ENCODE results near the gene ATG16L2. TPM values are rescaled to one million over a fixed set of nuclear protein-coding genes. Genes with fewer than 3 reads are reported as not detected.

The ATG16L2 gene
- total and polyA plus RNA-seq, 4 donors: 4.7 to 17.8 (median 7.4) TPM

- Histone ChIP-seq H3K9ac (ENCODE audit: low read depth in 1 of 2, low read length in 2 of 2) (no peak overlapping the region), H3K36me3 (ENCODE audit: control insufficient read depth in 4 of 4, insufficient read depth in 3 of 4, low read depth in 1 of 4, low read length in 3 of 4) (peaks cover 9 to 58% (median 38%) of the 10 kb centered on the region in 4 donors), H3K27me3 (ENCODE audit: control insufficient read depth in 4 of 4, insufficient read depth in 4 of 4, low read length in 3 of 4) (no peaks in the 10 kb centered on the region), H3K27ac (ENCODE audit: low read depth in 1 of 2, low read length in 2 of 2) (no peak overlapping the region), H3K9me3 (ENCODE audit: control insufficient read depth in 4 of 4, low read length in 3 of 4) (no peaks in the 10 kb centered on the region), H3K4me1 (ENCODE audit: control insufficient read depth in 4 of 4, insufficient read depth in 4 of 4, low read length in 3 of 4) (no peaks in the 10 kb centered on the region), H3K4me3 (ENCODE audit: low read depth in 1 of 3, low read length in 3 of 3) (no peak overlapping the region)
- WGBS: 95% methylated on average over 4 of the region's 4 CpGs
- no peak for DNase-seq (ENCODE audit: low spot score)
- TF ChIP-seq TAF1 (conservative IDR thresholded peaks at IDR 0.05) (no peak), SP1 (IDR thresholded peaks at IDR 0.05) (no peak), MAX (IDR thresholded peaks at IDR 0.05) (no peak), GABPA (IDR thresholded peaks at IDR 0.05 in 1 of 2, conservative IDR thresholded peaks at IDR 0.05 in 1 of 2) (no peak), JUND (IDR thresholded peaks at IDR 0.05) (no peak), HNF4G (IDR thresholded peaks at IDR 0.05) (no peak), RAD21 (IDR thresholded peaks at IDR 0.05) (no peak), EGR1 (IDR thresholded peaks at IDR 0.05; ENCODE audit: low read depth in 2 of 2) (no peak), HNF4A (conservative IDR thresholded peaks at IDR 0.05) (no peak), FOXA1 (IDR thresholded peaks at IDR 0.05) (no peak), ZBTB33 (IDR thresholded peaks at IDR 0.05) (no peak), ATF3 (IDR thresholded peaks at IDR 0.05) (no peak), NR2F2 (IDR thresholded peaks at IDR 0.05) (no peak)
- TF ChIP-seq, protein P1, sequence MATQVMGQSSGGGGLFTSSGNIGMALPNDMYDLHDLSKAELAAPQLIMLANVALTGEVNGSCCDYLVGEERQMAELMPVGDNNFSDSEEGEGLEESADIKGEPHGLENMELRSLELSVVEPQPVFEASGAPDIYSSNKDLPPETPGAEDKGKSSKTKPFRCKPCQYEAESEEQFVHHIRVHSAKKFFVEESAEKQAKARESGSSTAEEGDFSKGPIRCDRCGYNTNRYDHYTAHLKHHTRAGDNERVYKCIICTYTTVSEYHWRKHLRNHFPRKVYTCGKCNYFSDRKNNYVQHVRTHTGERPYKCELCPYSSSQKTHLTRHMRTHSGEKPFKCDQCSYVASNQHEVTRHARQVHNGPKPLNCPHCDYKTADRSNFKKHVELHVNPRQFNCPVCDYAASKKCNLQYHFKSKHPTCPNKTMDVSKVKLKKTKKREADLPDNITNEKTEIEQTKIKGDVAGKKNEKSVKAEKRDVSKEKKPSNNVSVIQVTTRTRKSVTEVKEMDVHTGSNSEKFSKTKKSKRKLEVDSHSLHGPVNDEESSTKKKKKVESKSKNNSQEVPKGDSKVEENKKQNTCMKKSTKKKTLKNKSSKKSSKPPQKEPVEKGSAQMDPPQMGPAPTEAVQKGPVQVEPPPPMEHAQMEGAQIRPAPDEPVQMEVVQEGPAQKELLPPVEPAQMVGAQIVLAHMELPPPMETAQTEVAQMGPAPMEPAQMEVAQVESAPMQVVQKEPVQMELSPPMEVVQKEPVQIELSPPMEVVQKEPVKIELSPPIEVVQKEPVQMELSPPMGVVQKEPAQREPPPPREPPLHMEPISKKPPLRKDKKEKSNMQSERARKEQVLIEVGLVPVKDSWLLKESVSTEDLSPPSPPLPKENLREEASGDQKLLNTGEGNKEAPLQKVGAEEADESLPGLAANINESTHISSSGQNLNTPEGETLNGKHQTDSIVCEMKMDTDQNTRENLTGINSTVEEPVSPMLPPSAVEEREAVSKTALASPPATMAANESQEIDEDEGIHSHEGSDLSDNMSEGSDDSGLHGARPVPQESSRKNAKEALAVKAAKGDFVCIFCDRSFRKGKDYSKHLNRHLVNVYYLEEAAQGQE (IDR thresholded peaks at IDR 0.05): no peak
These were observed 26.6 kb downstream of the ATG16L2 start for GRCh38 chr11:72840780-72841179.

DNA sequence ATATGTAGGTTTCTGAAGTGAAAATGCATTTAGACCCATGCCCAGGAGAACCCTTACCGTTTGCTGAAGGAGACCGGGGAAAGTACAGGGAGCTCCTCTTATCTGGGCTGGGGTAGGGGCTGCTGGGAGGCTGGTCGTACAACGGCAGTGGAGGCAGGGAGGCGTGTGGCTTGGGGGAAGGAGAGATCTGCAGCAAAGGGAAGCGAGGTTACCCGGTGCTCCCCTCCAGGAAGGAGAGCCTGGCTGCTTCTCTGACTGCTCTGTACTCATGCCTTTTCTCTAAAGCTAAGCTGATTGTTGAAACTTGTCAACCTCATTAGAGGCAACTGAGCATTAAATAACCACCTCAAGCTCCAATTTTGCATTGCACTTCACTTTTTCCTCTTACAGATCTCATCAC is 27.2 kb downstream of the ATG16L2 start:
- Histone ChIP-seq H3K4me1 (ENCODE audit: control insufficient read depth in 4 of 4, insufficient read depth in 4 of 4, low read length in 3 of 4) (no peaks in the 10 kb centered on the region), H3K4me3 (ENCODE audit: low read depth in 1 of 3, low read length in 3 of 3) (no peak overlapping the region), H3K27ac (ENCODE audit: low read depth in 1 of 2, low read length in 2 of 2) (no peak overlapping the region), H3K27me3 (ENCODE audit: control insufficient read depth in 4 of 4, insufficient read depth in 4 of 4, low read length in 3 of 4) (no peaks in the 10 kb centered on the region), H3K36me3 (ENCODE audit: control insufficient read depth in 4 of 4, insufficient read depth in 3 of 4, low read depth in 1 of 4, low read length in 3 of 4) (peaks cover 9 to 58% (median 37%) of the 10 kb centered on the region in 4 donors), H3K9me3 (ENCODE audit: control insufficient read depth in 4 of 4, low read length in 3 of 4) (no peaks in the 10 kb centered on the region), H3K9ac (ENCODE audit: low read depth in 1 of 2, low read length in 2 of 2) (no peak overlapping the region)
- no peak for TF ChIP-seq NR2F2 (IDR thresholded peaks at IDR 0.05)
- no peak for TF ChIP-seq EGR1 (IDR thresholded peaks at IDR 0.05; ENCODE audit: low read depth in 2 of 2)
- no peak for TF ChIP-seq SP1 (IDR thresholded peaks at IDR 0.05)
- TF ChIP-seq YY1 (IDR thresholded peaks at IDR 0.05): no peak
- no peak for TF ChIP-seq RAD21 (IDR thresholded peaks at IDR 0.05)
- no peak for TF ChIP-seq ATF3 (IDR thresholded peaks at IDR 0.05)
- no peak for TF ChIP-seq HNF4G (IDR thresholded peaks at IDR 0.05)
- no peak for TF ChIP-seq RXRA (IDR thresholded peaks at IDR 0.05)
- no peak for TF ChIP-seq FOXA1 (IDR thresholded peaks at IDR 0.05)
- no peak for TF ChIP-seq GABPA (IDR thresholded peaks at IDR 0.05 in 1 of 2, conservative IDR thresholded peaks at IDR 0.05 in 1 of 2)
- TF ChIP-seq, protein P1 (IDR thresholded peaks at IDR 0.05): no peak
- no peak for TF ChIP-seq MAX (IDR thresholded peaks at IDR 0.05)
- TF ChIP-seq, protein P2, sequence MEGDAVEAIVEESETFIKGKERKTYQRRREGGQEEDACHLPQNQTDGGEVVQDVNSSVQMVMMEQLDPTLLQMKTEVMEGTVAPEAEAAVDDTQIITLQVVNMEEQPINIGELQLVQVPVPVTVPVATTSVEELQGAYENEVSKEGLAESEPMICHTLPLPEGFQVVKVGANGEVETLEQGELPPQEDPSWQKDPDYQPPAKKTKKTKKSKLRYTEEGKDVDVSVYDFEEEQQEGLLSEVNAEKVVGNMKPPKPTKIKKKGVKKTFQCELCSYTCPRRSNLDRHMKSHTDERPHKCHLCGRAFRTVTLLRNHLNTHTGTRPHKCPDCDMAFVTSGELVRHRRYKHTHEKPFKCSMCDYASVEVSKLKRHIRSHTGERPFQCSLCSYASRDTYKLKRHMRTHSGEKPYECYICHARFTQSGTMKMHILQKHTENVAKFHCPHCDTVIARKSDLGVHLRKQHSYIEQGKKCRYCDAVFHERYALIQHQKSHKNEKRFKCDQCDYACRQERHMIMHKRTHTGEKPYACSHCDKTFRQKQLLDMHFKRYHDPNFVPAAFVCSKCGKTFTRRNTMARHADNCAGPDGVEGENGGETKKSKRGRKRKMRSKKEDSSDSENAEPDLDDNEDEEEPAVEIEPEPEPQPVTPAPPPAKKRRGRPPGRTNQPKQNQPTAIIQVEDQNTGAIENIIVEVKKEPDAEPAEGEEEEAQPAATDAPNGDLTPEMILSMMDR (IDR thresholded peaks at IDR 0.05; ENCODE audit: low read depth, low read length, missing input control): no peak
- no peak for TF ChIP-seq JUND (IDR thresholded peaks at IDR 0.05)
- TF ChIP-seq TAF1 (conservative IDR thresholded peaks at IDR 0.05): no peak
- TF ChIP-seq HNF4A (conservative IDR thresholded peaks at IDR 0.05): no peak
- 91% methylated on average over 7 of the region's 7 CpGs for WGBS
- no peak for DNase-seq (ENCODE audit: low spot score)

All from liver (tissue), 9 donors.